Panc1 (cell line): Measurements from ENCODE around the gene CMIP.

Experiments
- POLR2AphosphoS5 ChIP-seq: IDR thresholded peaks from 2 replicates; pipeline ENCODE4 v1.6.1; 2012; ENCODE audit warnings: mild to moderate bottlenecking, low read depth, low read length, moderate library complexity
- SIN3A ChIP-seq: IDR thresholded peaks from 2 replicates; pipeline ENCODE4 v1.6.1; 2012; ENCODE audit warnings: low read depth, mild to moderate bottlenecking, low read length, moderate library complexity, borderline replicate concordance; ENCODE audit not compliant: insufficient read depth
- TCF7L2 ChIP-seq: IDR thresholded peaks from 2 replicates; pipeline ENCODE4 v1.6.1; 2011; ENCODE audit warnings: mild to moderate bottlenecking, low read depth, low read length, inconsistent platforms
- TF ChIP-seq, protein P1 (sequence below): fragments of 450-650 bp; IDR thresholded peaks from 2 replicates; pipeline ENCODE4 v1.5.1; 2017; ENCODE audit warnings: mild to moderate bottlenecking
- TF ChIP-seq, protein P2 (sequence below), 2 experiments: IDR thresholded peaks; 2 replicates each; pipeline ENCODE4 v1.6.1; 2011 to 2012; ENCODE audit warnings: low read depth in 2 of 2, control low read depth in 1 of 2, low read length in 1 of 2, mild to moderate bottlenecking in 1 of 2, moderate library complexity in 1 of 2; ENCODE audit not compliant: insufficient read depth in 1 of 2

- no peak for TF ChIP-seq POLR2AphosphoS5
- TF ChIP-seq, protein P1, sequence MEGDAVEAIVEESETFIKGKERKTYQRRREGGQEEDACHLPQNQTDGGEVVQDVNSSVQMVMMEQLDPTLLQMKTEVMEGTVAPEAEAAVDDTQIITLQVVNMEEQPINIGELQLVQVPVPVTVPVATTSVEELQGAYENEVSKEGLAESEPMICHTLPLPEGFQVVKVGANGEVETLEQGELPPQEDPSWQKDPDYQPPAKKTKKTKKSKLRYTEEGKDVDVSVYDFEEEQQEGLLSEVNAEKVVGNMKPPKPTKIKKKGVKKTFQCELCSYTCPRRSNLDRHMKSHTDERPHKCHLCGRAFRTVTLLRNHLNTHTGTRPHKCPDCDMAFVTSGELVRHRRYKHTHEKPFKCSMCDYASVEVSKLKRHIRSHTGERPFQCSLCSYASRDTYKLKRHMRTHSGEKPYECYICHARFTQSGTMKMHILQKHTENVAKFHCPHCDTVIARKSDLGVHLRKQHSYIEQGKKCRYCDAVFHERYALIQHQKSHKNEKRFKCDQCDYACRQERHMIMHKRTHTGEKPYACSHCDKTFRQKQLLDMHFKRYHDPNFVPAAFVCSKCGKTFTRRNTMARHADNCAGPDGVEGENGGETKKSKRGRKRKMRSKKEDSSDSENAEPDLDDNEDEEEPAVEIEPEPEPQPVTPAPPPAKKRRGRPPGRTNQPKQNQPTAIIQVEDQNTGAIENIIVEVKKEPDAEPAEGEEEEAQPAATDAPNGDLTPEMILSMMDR, result no peak
- no peak for TF ChIP-seq SIN3A
- TF ChIP-seq, protein P2, sequence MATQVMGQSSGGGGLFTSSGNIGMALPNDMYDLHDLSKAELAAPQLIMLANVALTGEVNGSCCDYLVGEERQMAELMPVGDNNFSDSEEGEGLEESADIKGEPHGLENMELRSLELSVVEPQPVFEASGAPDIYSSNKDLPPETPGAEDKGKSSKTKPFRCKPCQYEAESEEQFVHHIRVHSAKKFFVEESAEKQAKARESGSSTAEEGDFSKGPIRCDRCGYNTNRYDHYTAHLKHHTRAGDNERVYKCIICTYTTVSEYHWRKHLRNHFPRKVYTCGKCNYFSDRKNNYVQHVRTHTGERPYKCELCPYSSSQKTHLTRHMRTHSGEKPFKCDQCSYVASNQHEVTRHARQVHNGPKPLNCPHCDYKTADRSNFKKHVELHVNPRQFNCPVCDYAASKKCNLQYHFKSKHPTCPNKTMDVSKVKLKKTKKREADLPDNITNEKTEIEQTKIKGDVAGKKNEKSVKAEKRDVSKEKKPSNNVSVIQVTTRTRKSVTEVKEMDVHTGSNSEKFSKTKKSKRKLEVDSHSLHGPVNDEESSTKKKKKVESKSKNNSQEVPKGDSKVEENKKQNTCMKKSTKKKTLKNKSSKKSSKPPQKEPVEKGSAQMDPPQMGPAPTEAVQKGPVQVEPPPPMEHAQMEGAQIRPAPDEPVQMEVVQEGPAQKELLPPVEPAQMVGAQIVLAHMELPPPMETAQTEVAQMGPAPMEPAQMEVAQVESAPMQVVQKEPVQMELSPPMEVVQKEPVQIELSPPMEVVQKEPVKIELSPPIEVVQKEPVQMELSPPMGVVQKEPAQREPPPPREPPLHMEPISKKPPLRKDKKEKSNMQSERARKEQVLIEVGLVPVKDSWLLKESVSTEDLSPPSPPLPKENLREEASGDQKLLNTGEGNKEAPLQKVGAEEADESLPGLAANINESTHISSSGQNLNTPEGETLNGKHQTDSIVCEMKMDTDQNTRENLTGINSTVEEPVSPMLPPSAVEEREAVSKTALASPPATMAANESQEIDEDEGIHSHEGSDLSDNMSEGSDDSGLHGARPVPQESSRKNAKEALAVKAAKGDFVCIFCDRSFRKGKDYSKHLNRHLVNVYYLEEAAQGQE (IDR thresholded peaks at IDR 0.05; ENCODE audit: insufficient read depth in 1 of 2, low read depth in 2 of 2, low read length in 1 of 2), result no peak
- TF ChIP-seq TCF7L2, result no peak
Observed at GRCh38 chr16:81633680-81634379, 189.2 kb downstream of the CMIP start.
